MM.1S (cell line): ENCODE results near the gene EMP1.

Experiments
- DNase-seq: peaks from one replicate; pipeline ENCODE4 v3.0.0-alpha.2; 2015
- H2AFZ ChIP-seq: fragments of 300-600 bp; sonication (generic); 2 replicates; pipeline ENCODE4 v1.6.0; 2016; ENCODE audit warnings: antibody characterized with exemption, low read length
- H3F3A ChIP-seq: fragments of 300-600 bp; sonication (generic); 2 replicates; pipeline ENCODE4 v1.6.1; 2016; ENCODE audit warnings: mild to moderate bottlenecking, antibody characterized with exemption, low read length, moderate library complexity, mixed read lengths; ENCODE audit not compliant: insufficient read depth
- H3K27ac ChIP-seq: fragments of 300-600 bp; sonication (generic); 2 replicates; pipeline ENCODE4 v1.5.1; 2016; ENCODE audit warnings: mild to moderate bottlenecking, low read length
- H3K27me3 ChIP-seq: fragments of 300-600 bp; sonication (generic); replicated peaks from 2 replicates; pipeline ENCODE4 v1.6.0; 2016; ENCODE audit warnings: low read length; ENCODE audit not compliant: insufficient read depth
- H3K36me3 ChIP-seq: fragments of 300-600 bp; sonication (generic); replicated peaks from 2 replicates; pipeline ENCODE4 v1.6.1; 2016; ENCODE audit warnings: mild to moderate bottlenecking, low read length, mixed read lengths; ENCODE audit not compliant: insufficient read depth
- H3K4me1 ChIP-seq: fragments of 300-600 bp; sonication (generic); 2 replicates; pipeline ENCODE4 v1.6.1; 2016; ENCODE audit warnings: low read length, mixed read lengths
- H3K4me2 ChIP-seq: fragments of 300-600 bp; sonication (generic); 2 replicates; pipeline ENCODE4 v1.6.0; 2016; ENCODE audit warnings: low read depth, low read length
- H3K4me3 ChIP-seq: fragments of 300-600 bp; sonication (generic); 2 replicates; pipeline ENCODE4 v1.5.1; 2016; ENCODE audit warnings: low read length, mixed read lengths
- H3K79me2 ChIP-seq: fragments of 300-600 bp; sonication (generic); 2 replicates; pipeline ENCODE4 v1.6.1; 2016; ENCODE audit warnings: mixed run types, low read length, mixed read lengths
- H3K9ac ChIP-seq: fragments of 300-600 bp; sonication (generic); 2 replicates; pipeline ENCODE4 v1.6.1; 2016; ENCODE audit warnings: low read length, mixed read lengths
- H3K9me2 ChIP-seq: fragments of 300-600 bp; sonication (generic); replicated peaks from 2 replicates; pipeline ENCODE4 v1.6.1; 2016; ENCODE audit warnings: mild to moderate bottlenecking, low read length, mixed read lengths; ENCODE audit not compliant: insufficient read depth
- H3K9me3 ChIP-seq: fragments of 300-600 bp; sonication (generic); replicated peaks from 2 replicates; pipeline ENCODE4 v1.6.1; 2016; ENCODE audit warnings: mild to moderate bottlenecking, low read length, mixed read lengths; ENCODE audit not compliant: insufficient read depth
- H4K20me1 ChIP-seq: fragments of 300-600 bp; sonication (generic); 2 replicates; pipeline ENCODE4 v1.6.1; 2016; ENCODE audit warnings: mild to moderate bottlenecking, low read length, moderate library complexity, mixed read lengths; ENCODE audit not compliant: insufficient read depth
- EZH2 ChIP-seq: fragments of 300-600 bp; sonication (generic); optimal IDR thresholded peaks from 2 replicates; pipeline ENCODE3; 2017; ENCODE audit warnings: low read depth, mild to moderate bottlenecking, antibody characterized with exemption, low read length, mixed read lengths
- EZH2phosphoT487 ChIP-seq: fragments of 300-600 bp; sonication (generic); IDR thresholded peaks from 2 replicates; pipeline ENCODE4 v1.6.1; 2018; ENCODE audit warnings: antibody characterized with exemption, low read length
- TF ChIP-seq, protein P1 (sequence below): fragments of 300-600 bp; sonication (generic); IDR thresholded peaks from 2 replicates; pipeline ENCODE4 v1.5.1; 2016; ENCODE audit warnings: antibody characterized with exemption, low read length, mixed read lengths

The EMP1 gene

GRCh38 chr12:13196130-13196921 is at the start of gene EMP1:
Gene EMP1, plus strand, starts transcription at chr12:13196726. Its CDS starts 14,785 bp downstream, at chr12:13211511.
- peak within 1 kb of the TSS; percentile 57 for H2AFZ ChIP-seq
- H3K9ac ChIP-seq = peak within 1 kb of the TSS; percentile 50
- H3K36me3 ChIP-seq = no peaks in the 10 kb centered on the region
- no peaks in the 10 kb centered on the region for H3K9me2 ChIP-seq
- TF ChIP-seq EZH2phosphoT487 = no peak
- TF ChIP-seq, protein P1, sequence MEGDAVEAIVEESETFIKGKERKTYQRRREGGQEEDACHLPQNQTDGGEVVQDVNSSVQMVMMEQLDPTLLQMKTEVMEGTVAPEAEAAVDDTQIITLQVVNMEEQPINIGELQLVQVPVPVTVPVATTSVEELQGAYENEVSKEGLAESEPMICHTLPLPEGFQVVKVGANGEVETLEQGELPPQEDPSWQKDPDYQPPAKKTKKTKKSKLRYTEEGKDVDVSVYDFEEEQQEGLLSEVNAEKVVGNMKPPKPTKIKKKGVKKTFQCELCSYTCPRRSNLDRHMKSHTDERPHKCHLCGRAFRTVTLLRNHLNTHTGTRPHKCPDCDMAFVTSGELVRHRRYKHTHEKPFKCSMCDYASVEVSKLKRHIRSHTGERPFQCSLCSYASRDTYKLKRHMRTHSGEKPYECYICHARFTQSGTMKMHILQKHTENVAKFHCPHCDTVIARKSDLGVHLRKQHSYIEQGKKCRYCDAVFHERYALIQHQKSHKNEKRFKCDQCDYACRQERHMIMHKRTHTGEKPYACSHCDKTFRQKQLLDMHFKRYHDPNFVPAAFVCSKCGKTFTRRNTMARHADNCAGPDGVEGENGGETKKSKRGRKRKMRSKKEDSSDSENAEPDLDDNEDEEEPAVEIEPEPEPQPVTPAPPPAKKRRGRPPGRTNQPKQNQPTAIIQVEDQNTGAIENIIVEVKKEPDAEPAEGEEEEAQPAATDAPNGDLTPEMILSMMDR = no peak
- no peak for TF ChIP-seq EZH2
- H3K27ac ChIP-seq = peak within 1 kb of the TSS; percentile 41; the same call in 1 of the 2 replicates
- peak within 1 kb of the TSS; percentile 53 for H3K4me3 ChIP-seq
- H3K4me1 ChIP-seq = peaks cover 12% of the 10 kb centered on the region
- H3F3A ChIP-seq = no peaks in the 10 kb centered on the region
- H3K79me2 ChIP-seq = no peaks in the 10 kb centered on the region
- H3K9me3 ChIP-seq = no peaks in the 10 kb centered on the region
- DNase-seq = peak; percentile 80
- no peaks in the 10 kb centered on the region for H4K20me1 ChIP-seq
- no peaks in the 10 kb centered on the region for H3K27me3 ChIP-seq
- peak within 1 kb of the TSS; percentile 74 for H3K4me2 ChIP-seq

DNA sequence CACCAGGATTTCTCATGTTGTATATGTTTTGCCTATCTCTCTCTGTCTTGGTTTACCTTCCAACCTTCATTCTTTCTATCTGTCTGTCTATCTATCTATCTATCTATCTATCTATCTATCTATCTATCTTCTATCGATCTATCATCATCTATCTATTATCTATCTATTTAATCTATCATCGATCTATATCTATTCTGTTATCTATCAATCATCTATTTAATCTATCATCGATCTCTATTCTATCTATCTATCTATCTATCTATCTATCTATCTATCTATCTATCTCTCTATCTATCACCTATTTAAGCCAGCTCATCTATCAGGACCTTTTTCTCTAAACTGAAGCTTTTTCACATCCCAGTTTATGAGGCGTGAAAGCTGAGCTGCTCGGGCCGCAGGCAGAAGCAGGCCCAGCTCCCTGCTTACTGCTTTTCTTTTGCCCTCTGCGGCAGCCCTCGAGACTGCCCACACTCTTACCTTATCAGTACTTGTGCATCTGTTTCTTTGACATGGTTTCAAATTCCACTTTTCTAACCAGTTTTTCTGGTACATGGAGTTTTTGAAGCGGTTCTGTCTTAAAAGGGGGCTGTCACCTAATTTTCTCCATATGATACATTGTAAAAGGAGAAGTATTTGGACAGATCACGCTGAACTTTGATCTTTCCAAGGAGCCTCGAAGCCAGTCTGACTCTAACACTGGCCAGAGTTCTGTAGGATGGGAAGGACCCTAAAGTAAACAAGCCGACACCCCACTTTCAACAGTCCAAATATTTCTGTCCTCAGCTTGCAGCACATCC is 48.6 kb upstream of the EMP1 start:
- Histone ChIP-seq H3K9me2 (no peaks in the 10 kb centered on the region), H2AFZ (no peak overlapping the region), H3K4me2 (no peak overlapping the region), H3K9ac (no peak overlapping the region), H4K20me1 (no peaks in the 10 kb centered on the region), H3F3A (no peaks in the 10 kb centered on the region), H3K4me3 (no peak overlapping the region), H3K9me3 (no peaks in the 10 kb centered on the region), H3K4me1 (0 out of 2 replicates have a peak, but pooled peaks cover 6% of the 10 kb centered on the region), H3K36me3 (no peaks in the 10 kb centered on the region), H3K79me2 (no peaks in the 10 kb centered on the region), H3K27ac (no peak overlapping the region), H3K27me3 (no peaks in the 10 kb centered on the region)
- TF ChIP-seq EZH2 = no peak
- TF ChIP-seq EZH2phosphoT487 = no peak
- TF ChIP-seq, protein P1 = no peak
- no peak for DNase-seq

DNA sequence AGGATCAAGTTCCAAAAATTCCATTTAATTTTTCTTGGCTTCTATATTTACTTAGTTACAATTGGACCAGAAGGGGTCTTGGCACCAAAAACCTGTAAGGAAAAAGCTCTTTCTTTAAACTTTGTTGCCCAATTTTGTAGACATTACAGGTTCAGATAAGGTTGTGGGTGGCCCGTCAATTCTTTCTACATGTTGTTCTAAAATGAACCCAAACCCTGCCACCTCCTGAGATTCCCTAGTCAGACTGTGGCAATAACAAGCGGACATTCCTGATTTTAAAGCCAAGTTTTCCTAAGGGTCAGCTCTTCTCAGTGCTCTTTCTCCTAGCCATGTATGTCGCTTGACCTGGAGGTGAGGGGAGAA is 48.1 kb upstream of the EMP1 start:
- H3K79me2 ChIP-seq = no peaks in the 10 kb centered on the region

More for the DNA sequence above, 48.1 kb upstream of the EMP1 start:
- H3K36me3 ChIP-seq = no peaks in the 10 kb centered on the region
- no peaks in the 10 kb centered on the region for H3K27me3 ChIP-seq
- no peaks in the 10 kb centered on the region for H4K20me1 ChIP-seq
- no peak for DNase-seq
- no peak overlapping the region for H3K27ac ChIP-seq
- no peak overlapping the region for H2AFZ ChIP-seq
- no peak overlapping the region for H3K4me2 ChIP-seq
- H3F3A ChIP-seq = no peaks in the 10 kb centered on the region
- no peaks in the 10 kb centered on the region for H3K9me2 ChIP-seq
- peaks cover 7% of the 10 kb centered on the region; the same call in 1 of the 2 replicates for H3K4me1 ChIP-seq
- no peaks in the 10 kb centered on the region for H3K9me3 ChIP-seq
- TF ChIP-seq EZH2phosphoT487 (no peak), EZH2 (no peak)
- TF ChIP-seq, protein P1 = no peak
- H3K4me3 ChIP-seq = no peak overlapping the region
- H3K9ac ChIP-seq = no peak overlapping the region
